MCF 10A (cell line): ENCODE results near the gene SNRPD3. TPM values are rescaled to one million over a fixed set of nuclear protein-coding genes. Genes with fewer than 3 reads are reported as not detected.
"Not testable (repeated sequence)": the region's sequence is repeated elsewhere in the genome, so short reads cannot be mapped to it uniquely, and the experiment has no call there.

Experiments
- BruUV-seq: library from RNA; stranded (reverse); fragments of 400-500 nt; replicated peaks from 2 replicates; lab custom pipeline; 2021; lab: Mats Ljungman, UMichigan
- CTCF ChIA-PET: fragments of 300-600 bp; sonication (Branson Sonifier 250); formaldehyde crosslinking; extraction: SDS; loops from one replicate; lab custom pipeline; 2021; ENCODE audit warnings: antibody characterized with exemption, inconsistent platforms; lab: Yijun Ruan, JAX
- POLR2A ChIA-PET: fragments of 300-600, 350-650 bp; sonication (Branson Sonifier 250); formaldehyde crosslinking; extraction: SDS; loops from one replicate; lab custom pipeline; 2020; ENCODE audit warnings: antibody characterized with exemption, inconsistent platforms; lab: Yijun Ruan, JAX
- DNase-seq: peaks from one replicate; pipeline ENCODE4 v3.0.0-alpha.2; 2018; ENCODE audit not compliant: unreplicated experiment
- H3K27ac Mint-ChIP-seq: one replicate; pipeline ENCODE4 v1.8.0; 2022; ENCODE audit warnings: mild to moderate bottlenecking, low read depth, mixed read lengths; ENCODE audit not compliant: unreplicated experiment
- H3K27me3 Mint-ChIP-seq: one replicate; pipeline ENCODE4 v1.8.0; 2022; ENCODE audit warnings: mixed read lengths; ENCODE audit not compliant: insufficient read depth, unreplicated experiment
- H3K36me3 Mint-ChIP-seq: one replicate; pipeline ENCODE4 v1.8.0; 2022; ENCODE audit warnings: mild to moderate bottlenecking, moderate library complexity, mixed read lengths; ENCODE audit not compliant: insufficient read depth, unreplicated experiment
- H3K4me1 Mint-ChIP-seq: one replicate; pipeline ENCODE4 v1.8.0; 2022; ENCODE audit warnings: mixed read lengths; ENCODE audit not compliant: insufficient read depth, unreplicated experiment
- H3K4me3 Mint-ChIP-seq: one replicate; pipeline ENCODE4 v1.8.0; 2022; ENCODE audit warnings: mild to moderate bottlenecking, moderate library complexity, mixed read lengths; ENCODE audit not compliant: unreplicated experiment
- H3K9me3 Mint-ChIP-seq: one replicate; pipeline ENCODE4 v1.8.0; 2022; ENCODE audit warnings: mixed read lengths; ENCODE audit not compliant: unreplicated experiment
- intact Hi-C: fragments of 100-400 bp; cut with micrococcal nuclease; formaldehyde crosslinking; loops from 2 replicates; pipeline ENCODE4 v1.14.1; 2022
- total RNA-seq: library from RNA; stranded (reverse); gene quantifications from 2 replicates; pipeline ENCODE4 v1.2.3, GENCODE V29; 2022
- TF ChIP-seq, protein P1 (sequence below): fragments of 200-600 bp; IDR thresholded peaks from one replicate; pipeline ENCODE4 v1.8.0; 2022; ENCODE audit warnings: antibody characterized with exemption, mild to moderate bottlenecking; ENCODE audit not compliant: unreplicated experiment

SNRPD3 gene
- total RNA-seq, 1 experiment from 2014 or later = 94.6 TPM

DNA sequence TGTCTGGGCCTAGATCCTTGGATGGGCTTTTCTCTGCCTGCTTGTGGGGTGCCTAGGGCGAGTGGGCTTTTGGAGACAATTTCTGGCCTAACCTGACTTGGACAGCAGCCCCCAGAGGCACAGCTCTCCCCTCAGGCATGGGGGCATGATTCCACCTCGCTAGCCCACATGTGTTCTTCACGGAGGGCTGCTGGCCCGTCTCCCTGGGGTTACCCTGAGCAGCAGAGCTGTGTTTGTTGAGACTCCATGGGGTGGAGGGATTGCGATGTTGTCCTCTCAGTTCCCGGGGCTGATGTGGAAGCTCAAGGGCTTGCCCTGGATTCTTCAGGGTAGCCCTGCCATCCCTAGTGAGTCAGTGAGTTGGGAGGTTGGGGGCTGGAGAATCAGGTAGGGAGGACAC, 39.4 kb downstream of the SNRPD3 start:
- Mint-ChIP-seq H3K4me3 (no peak overlapping the region), H3K9me3 (no peaks in the 10 kb centered on the region), H3K36me3 (peaks cover 4% of the 10 kb centered on the region), H3K27me3 (no peaks in the 10 kb centered on the region), H3K4me1 (no peaks in the 10 kb centered on the region), H3K27ac (no peak overlapping the region)
- DNase-seq = no peak
- TF ChIP-seq, protein P1, sequence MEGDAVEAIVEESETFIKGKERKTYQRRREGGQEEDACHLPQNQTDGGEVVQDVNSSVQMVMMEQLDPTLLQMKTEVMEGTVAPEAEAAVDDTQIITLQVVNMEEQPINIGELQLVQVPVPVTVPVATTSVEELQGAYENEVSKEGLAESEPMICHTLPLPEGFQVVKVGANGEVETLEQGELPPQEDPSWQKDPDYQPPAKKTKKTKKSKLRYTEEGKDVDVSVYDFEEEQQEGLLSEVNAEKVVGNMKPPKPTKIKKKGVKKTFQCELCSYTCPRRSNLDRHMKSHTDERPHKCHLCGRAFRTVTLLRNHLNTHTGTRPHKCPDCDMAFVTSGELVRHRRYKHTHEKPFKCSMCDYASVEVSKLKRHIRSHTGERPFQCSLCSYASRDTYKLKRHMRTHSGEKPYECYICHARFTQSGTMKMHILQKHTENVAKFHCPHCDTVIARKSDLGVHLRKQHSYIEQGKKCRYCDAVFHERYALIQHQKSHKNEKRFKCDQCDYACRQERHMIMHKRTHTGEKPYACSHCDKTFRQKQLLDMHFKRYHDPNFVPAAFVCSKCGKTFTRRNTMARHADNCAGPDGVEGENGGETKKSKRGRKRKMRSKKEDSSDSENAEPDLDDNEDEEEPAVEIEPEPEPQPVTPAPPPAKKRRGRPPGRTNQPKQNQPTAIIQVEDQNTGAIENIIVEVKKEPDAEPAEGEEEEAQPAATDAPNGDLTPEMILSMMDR = no peak
- no TSS peak for BruUV-seq
- intact Hi-C loops = no loop called here
- ChIA-PET CTCF (interaction anchor here (0.5 kb wide), 1 partner anchor 172 kb away, joined by 3 read pairs; no protein-coding TSS in a partner anchor), POLR2A (no interaction called here)

DNA sequence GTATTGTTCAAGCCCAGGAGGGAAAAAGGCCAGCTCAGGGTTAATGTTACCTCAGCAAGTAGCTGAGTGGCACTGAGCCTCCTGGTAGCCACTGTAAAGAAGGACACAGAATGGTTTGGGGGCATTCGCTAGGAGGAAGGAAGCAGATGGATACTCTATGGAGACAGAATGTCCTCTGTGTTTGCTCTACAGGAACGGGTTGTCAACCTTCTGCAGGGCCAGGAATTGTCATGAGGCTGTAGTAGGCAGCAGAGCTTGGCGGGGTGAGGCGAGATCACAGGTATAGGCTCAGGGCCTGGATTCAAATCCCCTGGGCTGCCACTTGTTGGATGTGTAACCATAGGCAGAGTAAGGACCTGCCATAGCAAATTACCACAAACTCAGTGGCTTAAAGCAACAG, 40.1 kb downstream of the SNRPD3 start:
- Mint-ChIP-seq H3K9me3 (no peaks in the 10 kb centered on the region), H3K36me3 (peaks cover 4% of the 10 kb centered on the region), H3K4me3 (no peak overlapping the region), H3K27ac (no peak overlapping the region), H3K27me3 (no peaks in the 10 kb centered on the region), H3K4me1 (no peaks in the 10 kb centered on the region)
- TF ChIP-seq, protein P1 = no peak
- intact Hi-C loops = no loop called here
- BruUV-seq = no TSS peak
- ChIA-PET POLR2A (no interaction called here), CTCF (no interaction called here)
- no peak for DNase-seq

DNA sequence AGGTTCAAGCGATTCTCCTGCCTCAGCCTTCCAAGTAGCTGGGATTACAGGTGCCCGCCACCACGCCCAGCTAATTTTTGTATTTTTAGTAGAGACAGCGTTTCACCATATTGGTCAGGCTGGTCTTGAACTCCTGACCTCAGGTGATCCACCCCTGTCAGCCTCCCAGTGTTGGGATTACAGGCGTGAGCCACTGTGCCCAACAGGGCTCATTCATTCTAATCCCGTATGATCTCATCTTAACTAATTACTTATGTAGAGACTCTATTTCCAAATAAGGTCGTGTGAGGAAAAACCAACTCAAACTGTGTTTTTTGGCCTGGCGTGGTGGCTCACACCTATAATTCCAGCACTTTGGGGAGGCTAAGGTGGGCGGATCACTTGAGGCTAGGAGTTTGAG, 41.3 kb downstream of the SNRPD3 start:
- H3K9me3 Mint-ChIP-seq = not testable (repeated sequence)

DNA sequence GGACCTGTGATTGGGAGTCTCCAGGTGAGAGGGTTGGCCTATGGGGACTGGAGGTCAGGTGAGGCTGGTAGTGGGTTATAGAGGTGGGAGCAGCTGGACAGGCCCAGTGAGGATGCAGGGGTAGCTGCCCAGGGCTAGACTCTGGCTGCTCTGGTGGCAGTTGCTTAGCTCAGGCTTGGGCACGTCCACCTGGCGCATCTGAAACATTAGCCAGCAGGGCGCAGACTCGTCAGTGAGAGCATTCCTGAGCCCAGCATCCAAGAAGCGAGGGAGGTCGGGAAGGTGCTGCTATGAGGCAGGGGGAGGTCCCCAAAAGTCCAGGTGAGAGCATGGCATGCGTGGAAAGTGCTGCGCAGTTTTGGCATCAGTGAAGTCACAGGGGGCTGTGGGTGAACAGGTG, 43.7 kb downstream of the SNRPD3 start:
- H3K9me3 Mint-ChIP-seq = no peaks in the 10 kb centered on the region
- H3K4me3 Mint-ChIP-seq = no peak overlapping the region
- intact Hi-C loops = no loop called here
- no peak overlapping the region for H3K27ac Mint-ChIP-seq
- TF ChIP-seq, protein P1 = no peak
- H3K4me1 Mint-ChIP-seq = no peaks in the 10 kb centered on the region
- ChIA-PET CTCF (no interaction called here), POLR2A (no interaction called here)
- no TSS peak for BruUV-seq
- peaks cover 4% of the 10 kb centered on the region for H3K36me3 Mint-ChIP-seq
- no peaks in the 10 kb centered on the region for H3K27me3 Mint-ChIP-seq
- DNase-seq = no peak

More for the DNA sequence above, 41.3 kb downstream of the SNRPD3 start:
- intact Hi-C loops, DNase-seq, H3K36me3 Mint-ChIP-seq, H3K27me3 Mint-ChIP-seq, POLR2A ChIA-PET, BruUV-seq, H3K27ac Mint-ChIP-seq, H3K4me3 Mint-ChIP-seq, H3K4me1 Mint-ChIP-seq: not testable (repeated sequence)
- CTCF ChIA-PET = interaction anchor here (0.7 to 1.0 kb wide), 2 partner anchors 9 to 154 kb away, joined by 3 read pairs; no protein-coding TSS in a partner anchor

DNA sequence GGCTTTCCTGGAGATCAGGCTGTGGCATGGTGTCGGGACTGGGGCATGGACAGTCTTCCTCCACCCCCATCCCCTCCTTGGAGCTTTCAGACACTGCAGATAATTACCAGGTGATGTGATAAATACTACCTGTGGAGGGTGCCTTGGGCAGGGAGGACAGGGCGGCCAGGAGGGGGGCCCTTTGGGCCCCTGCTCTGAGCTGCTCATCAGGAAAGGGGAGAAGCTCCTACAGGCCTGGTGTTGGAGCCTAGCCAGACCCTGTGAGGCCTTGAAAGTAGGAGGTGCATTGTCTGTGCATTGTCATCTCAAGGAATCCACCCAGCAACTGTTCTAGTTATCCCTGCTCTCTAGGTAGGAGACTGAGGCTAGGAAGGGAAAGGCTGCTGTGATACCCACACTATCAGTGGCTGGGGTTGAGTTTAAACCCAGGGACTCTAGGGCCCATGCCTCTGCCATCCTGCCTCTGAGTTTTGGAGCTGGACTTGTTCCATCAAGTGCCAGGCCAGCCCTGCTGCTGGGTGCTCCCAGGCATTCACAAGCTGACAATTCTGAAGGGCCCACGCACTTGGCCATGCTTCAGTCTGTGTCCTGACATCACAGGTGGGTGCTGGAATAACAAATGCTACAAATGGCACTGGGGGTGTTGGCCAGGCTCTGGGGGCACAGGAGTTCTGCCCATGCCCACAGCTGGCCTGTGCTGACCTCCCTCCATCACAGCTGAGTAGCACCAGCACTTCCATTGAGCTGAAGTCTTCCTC, 44.3 kb downstream of the SNRPD3 start:
- POLR2A ChIA-PET, DNase-seq, H3K36me3 Mint-ChIP-seq, intact Hi-C loops, H3K9me3 Mint-ChIP-seq, H3K27ac Mint-ChIP-seq, H3K4me1 Mint-ChIP-seq, BruUV-seq, H3K4me3 Mint-ChIP-seq, H3K27me3 Mint-ChIP-seq, CTCF ChIA-PET: not testable (repeated sequence)
